ENCODE data around the gene TIGIT. TPM values are rescaled to one million over a fixed set of nuclear protein-coding genes. Genes with fewer than 3 reads are reported as not detected.
"Not testable (repeated sequence)": the region's sequence is repeated elsewhere in the genome, so short reads cannot be mapped to it uniquely, and the experiment has no call there.

Gene TIGIT
- polyA plus RNA-seq, 1 donor from 2014 or later = 1.1 TPM

DNA sequence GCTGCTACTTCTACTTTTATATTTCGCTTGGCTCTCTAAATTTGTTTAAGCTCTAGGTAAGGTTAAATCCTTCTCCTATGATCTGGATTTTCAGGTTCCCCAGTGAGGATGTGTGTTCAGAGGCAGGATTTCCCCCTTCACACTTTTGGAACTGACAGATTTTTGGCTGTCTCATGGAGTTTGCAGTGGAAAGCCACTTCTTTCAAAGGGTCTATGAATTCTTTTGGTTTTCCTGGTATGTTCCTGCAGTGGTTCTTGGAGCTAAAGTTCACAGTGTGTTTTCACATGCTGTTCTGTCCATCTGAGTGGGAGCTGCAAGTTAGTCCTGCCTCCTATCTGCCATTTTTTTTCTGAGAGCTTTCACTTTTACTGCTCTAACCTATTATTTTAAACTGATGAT, 21.6 kb upstream of the TIGIT start:
- Histone ChIP-seq H3K4me2 (ENCODE audit: low read length) (no peak overlapping the region), H3K4me3 (ENCODE audit: low read length) (no peak overlapping the region), H3K9me2 (ENCODE audit: insufficient read depth, low read length) (no peaks in the 10 kb centered on the region), H3K9me3 (ENCODE audit: low read length) (no peaks in the 10 kb centered on the region), H3K79me2 (replicated peaks; ENCODE audit: insufficient read depth, low read length) (no peaks in the 10 kb centered on the region), H4K20me1 (ENCODE audit: insufficient read depth) (no peaks in the 10 kb centered on the region), H3K27me3 (ENCODE audit: insufficient read depth, low read depth, low read length) (no peaks in the 10 kb centered on the region), H2AFZ (ENCODE audit: low read depth, low read length) (no peak overlapping the region), H3F3A (ENCODE audit: insufficient read depth, low read length, poor library complexity, severe bottlenecking) (no peaks in the 10 kb centered on the region), H3K9ac (ENCODE audit: low read length) (no peak overlapping the region), H3K36me3 (ENCODE audit: insufficient read depth, low read length) (no peaks in the 10 kb centered on the region), H3K27ac (ENCODE audit: low read length) (no peak overlapping the region)
- TF ChIP-seq POLR2AphosphoS5 (IDR thresholded peaks at IDR 0.05) (no peak), EP300 (conservative IDR thresholded peaks at IDR 0.05; ENCODE audit: poor library complexity, severe bottlenecking) (no peak), EZH2 (IDR thresholded peaks at IDR 0.05; ENCODE audit: borderline replicate concordance, insufficient read depth, low read length, poor library complexity, severe bottlenecking) (no peak)

- Histone ChIP-seq H3K9ac (ENCODE audit: low read length) (no peak overlapping the region), H3K27ac (ENCODE audit: low read length) (no peak overlapping the region), H3K36me3 (ENCODE audit: insufficient read depth, low read length) (no peaks in the 10 kb centered on the region), H4K20me1 (ENCODE audit: insufficient read depth) (no peaks in the 10 kb centered on the region), H3K4me2 (ENCODE audit: low read length) (no peak overlapping the region), H3K27me3 (ENCODE audit: insufficient read depth, low read depth, low read length) (no peaks in the 10 kb centered on the region), H2AFZ (ENCODE audit: low read depth, low read length) (no peak overlapping the region), H3K4me3 (ENCODE audit: low read length) (no peak overlapping the region), H3F3A (ENCODE audit: insufficient read depth, low read length, poor library complexity, severe bottlenecking) (no peaks in the 10 kb centered on the region), H3K9me3 (ENCODE audit: low read length) (no peaks in the 10 kb centered on the region), H3K9me2 (ENCODE audit: insufficient read depth, low read length) (no peaks in the 10 kb centered on the region), H3K79me2 (replicated peaks; ENCODE audit: insufficient read depth, low read length) (no peaks in the 10 kb centered on the region)
- TF ChIP-seq EZH2 (IDR thresholded peaks at IDR 0.05; ENCODE audit: borderline replicate concordance, insufficient read depth, low read length, poor library complexity, severe bottlenecking) = no peak
- TF ChIP-seq, protein P1, sequence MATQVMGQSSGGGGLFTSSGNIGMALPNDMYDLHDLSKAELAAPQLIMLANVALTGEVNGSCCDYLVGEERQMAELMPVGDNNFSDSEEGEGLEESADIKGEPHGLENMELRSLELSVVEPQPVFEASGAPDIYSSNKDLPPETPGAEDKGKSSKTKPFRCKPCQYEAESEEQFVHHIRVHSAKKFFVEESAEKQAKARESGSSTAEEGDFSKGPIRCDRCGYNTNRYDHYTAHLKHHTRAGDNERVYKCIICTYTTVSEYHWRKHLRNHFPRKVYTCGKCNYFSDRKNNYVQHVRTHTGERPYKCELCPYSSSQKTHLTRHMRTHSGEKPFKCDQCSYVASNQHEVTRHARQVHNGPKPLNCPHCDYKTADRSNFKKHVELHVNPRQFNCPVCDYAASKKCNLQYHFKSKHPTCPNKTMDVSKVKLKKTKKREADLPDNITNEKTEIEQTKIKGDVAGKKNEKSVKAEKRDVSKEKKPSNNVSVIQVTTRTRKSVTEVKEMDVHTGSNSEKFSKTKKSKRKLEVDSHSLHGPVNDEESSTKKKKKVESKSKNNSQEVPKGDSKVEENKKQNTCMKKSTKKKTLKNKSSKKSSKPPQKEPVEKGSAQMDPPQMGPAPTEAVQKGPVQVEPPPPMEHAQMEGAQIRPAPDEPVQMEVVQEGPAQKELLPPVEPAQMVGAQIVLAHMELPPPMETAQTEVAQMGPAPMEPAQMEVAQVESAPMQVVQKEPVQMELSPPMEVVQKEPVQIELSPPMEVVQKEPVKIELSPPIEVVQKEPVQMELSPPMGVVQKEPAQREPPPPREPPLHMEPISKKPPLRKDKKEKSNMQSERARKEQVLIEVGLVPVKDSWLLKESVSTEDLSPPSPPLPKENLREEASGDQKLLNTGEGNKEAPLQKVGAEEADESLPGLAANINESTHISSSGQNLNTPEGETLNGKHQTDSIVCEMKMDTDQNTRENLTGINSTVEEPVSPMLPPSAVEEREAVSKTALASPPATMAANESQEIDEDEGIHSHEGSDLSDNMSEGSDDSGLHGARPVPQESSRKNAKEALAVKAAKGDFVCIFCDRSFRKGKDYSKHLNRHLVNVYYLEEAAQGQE (IDR thresholded peaks at IDR 0.05; ENCODE audit: borderline replicate concordance) = no peak
- no peak for TF ChIP-seq POLR2AphosphoS5 (IDR thresholded peaks at IDR 0.05)
- TF ChIP-seq CTCF (IDR thresholded peaks at IDR 0.05; ENCODE audit: poor library complexity, severe bottlenecking) = no peak
- no peak for TF ChIP-seq EP300 (conservative IDR thresholded peaks at IDR 0.05; ENCODE audit: poor library complexity, severe bottlenecking)
- no peak for TF ChIP-seq SMC3 (conservative IDR thresholded peaks at IDR 0.05; ENCODE audit: poor library complexity)
- TF ChIP-seq TAF1 (IDR thresholded peaks at IDR 0.05; ENCODE audit: low read depth) = no peak
- no peak for TF ChIP-seq RAD21 (conservative IDR thresholded peaks at IDR 0.05)
- TF ChIP-seq MXI1 (conservative IDR thresholded peaks at IDR 0.05; ENCODE audit: poor library complexity, severe bottlenecking) = no peak
These were observed 18.9 kb upstream of the TIGIT start for GRCh38 chr3:114274929-114275328.

DNA sequence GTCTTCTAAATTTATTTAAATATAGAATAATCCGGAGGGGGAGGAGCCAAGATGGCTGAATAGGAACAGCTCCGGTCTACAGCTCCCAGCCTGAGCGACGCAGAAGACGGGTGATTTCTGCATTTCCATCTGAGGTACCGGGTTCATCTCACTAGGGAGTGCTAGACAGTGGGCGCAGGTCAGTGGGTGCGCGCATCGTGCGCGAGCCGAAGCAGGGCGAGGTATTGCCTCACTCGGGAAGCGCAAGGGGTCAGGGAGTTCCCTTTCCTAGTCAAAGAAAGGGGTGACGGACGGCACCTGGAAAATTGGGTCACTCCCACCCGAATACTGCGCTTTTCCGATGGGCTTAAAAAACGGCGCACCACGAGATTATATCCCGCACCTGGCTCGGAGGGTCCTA, 17.0 kb upstream of the TIGIT start:
- H3K27me3 ChIP-seq (ENCODE audit: insufficient read depth, low read depth, low read length); H3K79me2 ChIP-seq (replicated peaks; ENCODE audit: insufficient read depth, low read length); H3K4me3 ChIP-seq (ENCODE audit: low read length); H3K9ac ChIP-seq (ENCODE audit: low read length); H3F3A ChIP-seq (ENCODE audit: insufficient read depth, low read length, poor library complexity, severe bottlenecking); H3K9me2 ChIP-seq (ENCODE audit: insufficient read depth, low read length); H2AFZ ChIP-seq (ENCODE audit: low read depth, low read length); H3K36me3 ChIP-seq (ENCODE audit: insufficient read depth, low read length); H3K9me3 ChIP-seq (ENCODE audit: low read length); H3K27ac ChIP-seq (ENCODE audit: low read length); H4K20me1 ChIP-seq (ENCODE audit: insufficient read depth); H3K4me2 ChIP-seq (ENCODE audit: low read length): not testable (repeated sequence)

All from neural cell (in vitro differentiated cells).